Activated T-cell treated with anti-CD3 and anti-CD28 coated beads for 1 hour (primary cell): ENCODE results near the gene GTF2I.
"Not testable (repeated sequence)": the region's sequence is repeated elsewhere in the genome, so short reads cannot be mapped to it uniquely, and the experiment has no call there.

Experiments
- DNase-seq: peaks from one replicate; pipeline ENCODE4 v3.0.0-alpha.2; 2020; ENCODE audit warnings: low read depth

Gene GTF2I

GRCh38 chr7:74717889-74718288 lies 60.4 kb downstream of the GTF2I start:
- no peak for DNase-seq

GRCh38 chr7:74718336-74718735 lies 60.8 kb downstream of the GTF2I start:
- no peak for DNase-seq

- DNase-seq, result no peak
Measured at GRCh38 chr7:74722153-74722552, 64.6 kb downstream of the GTF2I start.

GRCh38 chr7:74725840-74726239 lies 68.3 kb downstream of the GTF2I start:
- no peak for DNase-seq

GRCh38 chr7:74726309-74727101 lies 69.0 kb downstream of the GTF2I start:
- no peak for DNase-seq

GRCh38 chr7:74728686-74729085 lies 71.2 kb downstream of the GTF2I start:
- DNase-seq, result not testable (repeated sequence)

GRCh38 chr7:74730186-74730585 lies 72.7 kb downstream of the GTF2I start:
- not testable (repeated sequence) for DNase-seq

GRCh38 chr7:74739974-74740703 lies 82.6 kb downstream of the GTF2I start:
- DNase-seq, result not testable (repeated sequence)

GRCh38 chr7:74743936-74744557 lies 86.5 kb downstream of the GTF2I start:
- not testable (repeated sequence) for DNase-seq

GRCh38 chr7:74753921-74754482 lies 96.5 kb downstream of the GTF2I start:
- not testable (repeated sequence) for DNase-seq

- DNase-seq, result not testable (repeated sequence)
Measured at GRCh38 chr7:74756673-74757072, 99.2 kb downstream of the GTF2I start.

- not testable (repeated sequence) for DNase-seq
Measured at GRCh38 chr7:74758268-74758667, 100.8 kb downstream of the GTF2I start.

- not testable (repeated sequence) for DNase-seq
Measured at GRCh38 chr7:74758982-74759381, 101.5 kb downstream of the GTF2I start.

- DNase-seq, result not testable (repeated sequence)
Measured at GRCh38 chr7:74765205-74765918, 107.8 kb downstream of the GTF2I start.

GRCh38 chr7:74766509-74766908 lies 109.0 kb downstream of the GTF2I start:
- DNase-seq, result not testable (repeated sequence)

GRCh38 chr7:74766991-74767390 lies 109.5 kb downstream of the GTF2I start:
- not testable (repeated sequence) for DNase-seq

GRCh38 chr7:74770062-74770461 lies 112.5 kb downstream of the GTF2I start:
- DNase-seq, result not testable (repeated sequence)

GRCh38 chr7:74772093-74772492 lies 114.6 kb downstream of the GTF2I start:
- not testable (repeated sequence) for DNase-seq

- DNase-seq, result not testable (repeated sequence)
Measured at GRCh38 chr7:74773760-74774750, 116.5 kb downstream of the GTF2I start, which contains the start of gene NCF1. TSS of gene NCF1 (plus strand) at chr7:74774011. CDS start at chr7:74774032, 21 bp downstream.

GRCh38 chr7:74775111-74775510 lies 117.6 kb downstream of the GTF2I start:
- DNase-seq, result not testable (repeated sequence)
